HCT116 (cell line): ENCODE results near the gene NAPB.
A peak's percentile ranks its signal among the peaks of the same experiment; 100 is the strongest.

Experiments
- CEBPB ChIP-seq: IDR thresholded peaks from 2 replicates; pipeline ENCODE4 v1.6.1; 2012; ENCODE audit warnings: low read depth
- POLR2A ChIP-seq: IDR thresholded peaks from 2 replicates; pipeline ENCODE4 v1.7.0; 2011; ENCODE audit warnings: borderline replicate concordance; ENCODE audit not compliant: insufficient read depth, insufficient read length; ENCODE audit errors: extremely low read depth
- POLR2AphosphoS5 ChIP-seq: IDR thresholded peaks from 2 replicates; pipeline ENCODE4 v1.6.1; 2011; ENCODE audit warnings: mild to moderate bottlenecking, low read depth, low read length, moderate library complexity
- RAD21 ChIP-seq: IDR thresholded peaks from 2 replicates; pipeline ENCODE4 v1.6.1; 2012; ENCODE audit warnings: low read depth, mild to moderate bottlenecking
- SP1 ChIP-seq: IDR thresholded peaks from 2 replicates; pipeline ENCODE4 v1.6.1; 2012; ENCODE audit warnings: low read depth
- ZFX ChIP-seq: fragments of 450-650 bp; IDR thresholded peaks from 2 replicates; pipeline ENCODE4 v1.6.1; 2017
- TF ChIP-seq, protein P1 (sequence below), 3 experiments: fragments of 200-600 bp in 1 of 3; sonication (generic) in 1 of 3; IDR thresholded peaks in 2 of 3; conservative IDR thresholded peaks in 1 of 3; 2 replicates each; pipeline ENCODE4 v1.5.1; 2012 to 2017; ENCODE audit warnings: low read depth in 2 of 3, low read length in 2 of 3, antibody characterized with exemption in 1 of 3, borderline replicate concordance in 1 of 3, control low read depth in 1 of 3, mild to moderate bottlenecking in 1 of 3, mixed read lengths in 1 of 3, mixed run types in 1 of 3, moderate library complexity in 1 of 3; ENCODE audit not compliant: insufficient read depth in 1 of 3
- TF ChIP-seq, protein P2 (sequence below): IDR thresholded peaks from 2 replicates; pipeline ENCODE4 v1.6.1; 2012; ENCODE audit warnings: low read depth

DNA sequence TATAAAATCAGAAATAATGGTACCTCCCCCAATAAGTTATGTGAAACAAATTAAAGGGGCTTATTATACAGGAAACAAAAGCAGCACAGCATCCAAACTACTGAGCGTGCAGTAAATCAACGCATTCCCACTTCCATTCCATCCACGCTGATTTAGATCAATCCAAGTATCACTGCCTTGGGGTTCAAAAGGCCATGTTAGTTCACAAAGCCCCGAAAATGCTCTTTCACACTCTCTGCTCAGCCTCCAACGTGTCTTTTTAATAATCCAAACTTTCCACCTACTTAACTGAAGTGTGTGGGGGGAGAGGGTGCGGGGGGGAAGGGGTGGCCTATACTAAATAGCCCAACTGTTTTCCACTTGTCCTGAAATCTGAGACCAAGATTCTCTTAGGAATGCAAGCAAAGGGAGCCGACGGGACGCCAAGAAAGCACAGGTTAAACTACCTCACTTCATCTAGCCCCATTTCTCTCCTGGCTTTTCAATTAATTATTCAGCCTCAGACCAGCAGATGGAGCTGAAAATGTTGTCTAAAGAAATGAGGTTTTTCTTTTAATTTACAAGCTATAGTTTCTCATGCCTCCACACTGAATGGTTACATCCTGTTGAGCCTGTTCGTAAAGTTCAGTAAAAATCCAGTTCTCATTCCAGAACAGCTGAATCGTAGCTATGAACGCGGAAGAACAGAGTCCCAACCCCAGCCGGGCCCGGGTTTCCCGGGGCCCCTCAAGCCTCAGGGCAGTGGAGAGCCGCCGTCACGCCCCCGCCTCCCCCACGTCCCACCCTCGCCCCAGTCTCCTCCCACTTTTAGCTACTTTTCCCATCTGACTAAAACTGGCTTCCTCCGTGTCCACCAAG lies 71.7 kb downstream of the NAPB start:
- TF ChIP-seq POLR2AphosphoS5: no peak
- TF ChIP-seq, protein P1, sequence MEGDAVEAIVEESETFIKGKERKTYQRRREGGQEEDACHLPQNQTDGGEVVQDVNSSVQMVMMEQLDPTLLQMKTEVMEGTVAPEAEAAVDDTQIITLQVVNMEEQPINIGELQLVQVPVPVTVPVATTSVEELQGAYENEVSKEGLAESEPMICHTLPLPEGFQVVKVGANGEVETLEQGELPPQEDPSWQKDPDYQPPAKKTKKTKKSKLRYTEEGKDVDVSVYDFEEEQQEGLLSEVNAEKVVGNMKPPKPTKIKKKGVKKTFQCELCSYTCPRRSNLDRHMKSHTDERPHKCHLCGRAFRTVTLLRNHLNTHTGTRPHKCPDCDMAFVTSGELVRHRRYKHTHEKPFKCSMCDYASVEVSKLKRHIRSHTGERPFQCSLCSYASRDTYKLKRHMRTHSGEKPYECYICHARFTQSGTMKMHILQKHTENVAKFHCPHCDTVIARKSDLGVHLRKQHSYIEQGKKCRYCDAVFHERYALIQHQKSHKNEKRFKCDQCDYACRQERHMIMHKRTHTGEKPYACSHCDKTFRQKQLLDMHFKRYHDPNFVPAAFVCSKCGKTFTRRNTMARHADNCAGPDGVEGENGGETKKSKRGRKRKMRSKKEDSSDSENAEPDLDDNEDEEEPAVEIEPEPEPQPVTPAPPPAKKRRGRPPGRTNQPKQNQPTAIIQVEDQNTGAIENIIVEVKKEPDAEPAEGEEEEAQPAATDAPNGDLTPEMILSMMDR (IDR thresholded peaks at IDR 0.05 in 2 of 3, conservative IDR thresholded peaks at IDR 0.05 in 1 of 3; ENCODE audit: borderline replicate concordance in 1 of 3, insufficient read depth in 1 of 3, low read depth in 2 of 3, low read length in 2 of 3): peak in 2 of 3 experiments; percentile 29 to 50; a peak in 3 of 6 replicates
- TF ChIP-seq SP1: no peak
- peak; percentile 37; the same call in 1 of the 2 replicates for TF ChIP-seq RAD21
- TF ChIP-seq, protein P2, sequence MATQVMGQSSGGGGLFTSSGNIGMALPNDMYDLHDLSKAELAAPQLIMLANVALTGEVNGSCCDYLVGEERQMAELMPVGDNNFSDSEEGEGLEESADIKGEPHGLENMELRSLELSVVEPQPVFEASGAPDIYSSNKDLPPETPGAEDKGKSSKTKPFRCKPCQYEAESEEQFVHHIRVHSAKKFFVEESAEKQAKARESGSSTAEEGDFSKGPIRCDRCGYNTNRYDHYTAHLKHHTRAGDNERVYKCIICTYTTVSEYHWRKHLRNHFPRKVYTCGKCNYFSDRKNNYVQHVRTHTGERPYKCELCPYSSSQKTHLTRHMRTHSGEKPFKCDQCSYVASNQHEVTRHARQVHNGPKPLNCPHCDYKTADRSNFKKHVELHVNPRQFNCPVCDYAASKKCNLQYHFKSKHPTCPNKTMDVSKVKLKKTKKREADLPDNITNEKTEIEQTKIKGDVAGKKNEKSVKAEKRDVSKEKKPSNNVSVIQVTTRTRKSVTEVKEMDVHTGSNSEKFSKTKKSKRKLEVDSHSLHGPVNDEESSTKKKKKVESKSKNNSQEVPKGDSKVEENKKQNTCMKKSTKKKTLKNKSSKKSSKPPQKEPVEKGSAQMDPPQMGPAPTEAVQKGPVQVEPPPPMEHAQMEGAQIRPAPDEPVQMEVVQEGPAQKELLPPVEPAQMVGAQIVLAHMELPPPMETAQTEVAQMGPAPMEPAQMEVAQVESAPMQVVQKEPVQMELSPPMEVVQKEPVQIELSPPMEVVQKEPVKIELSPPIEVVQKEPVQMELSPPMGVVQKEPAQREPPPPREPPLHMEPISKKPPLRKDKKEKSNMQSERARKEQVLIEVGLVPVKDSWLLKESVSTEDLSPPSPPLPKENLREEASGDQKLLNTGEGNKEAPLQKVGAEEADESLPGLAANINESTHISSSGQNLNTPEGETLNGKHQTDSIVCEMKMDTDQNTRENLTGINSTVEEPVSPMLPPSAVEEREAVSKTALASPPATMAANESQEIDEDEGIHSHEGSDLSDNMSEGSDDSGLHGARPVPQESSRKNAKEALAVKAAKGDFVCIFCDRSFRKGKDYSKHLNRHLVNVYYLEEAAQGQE: no peak
- TF ChIP-seq CEBPB: no peak
- no peak for TF ChIP-seq POLR2A
- no peak for TF ChIP-seq ZFX
